Measurements from ENCODE around the gene RPS6KA5. TPM values are rescaled to one million over a fixed set of nuclear protein-coding genes. Genes with fewer than 3 reads are reported as not detected.
"Not testable (repeated sequence)": the region's sequence is repeated elsewhere in the genome, so short reads cannot be mapped to it uniquely, and the experiment has no call there.

The RPS6KA5 gene
- polyA plus RNA-seq, 2 donors: 0.83 to 2.3 TPM

DNA sequence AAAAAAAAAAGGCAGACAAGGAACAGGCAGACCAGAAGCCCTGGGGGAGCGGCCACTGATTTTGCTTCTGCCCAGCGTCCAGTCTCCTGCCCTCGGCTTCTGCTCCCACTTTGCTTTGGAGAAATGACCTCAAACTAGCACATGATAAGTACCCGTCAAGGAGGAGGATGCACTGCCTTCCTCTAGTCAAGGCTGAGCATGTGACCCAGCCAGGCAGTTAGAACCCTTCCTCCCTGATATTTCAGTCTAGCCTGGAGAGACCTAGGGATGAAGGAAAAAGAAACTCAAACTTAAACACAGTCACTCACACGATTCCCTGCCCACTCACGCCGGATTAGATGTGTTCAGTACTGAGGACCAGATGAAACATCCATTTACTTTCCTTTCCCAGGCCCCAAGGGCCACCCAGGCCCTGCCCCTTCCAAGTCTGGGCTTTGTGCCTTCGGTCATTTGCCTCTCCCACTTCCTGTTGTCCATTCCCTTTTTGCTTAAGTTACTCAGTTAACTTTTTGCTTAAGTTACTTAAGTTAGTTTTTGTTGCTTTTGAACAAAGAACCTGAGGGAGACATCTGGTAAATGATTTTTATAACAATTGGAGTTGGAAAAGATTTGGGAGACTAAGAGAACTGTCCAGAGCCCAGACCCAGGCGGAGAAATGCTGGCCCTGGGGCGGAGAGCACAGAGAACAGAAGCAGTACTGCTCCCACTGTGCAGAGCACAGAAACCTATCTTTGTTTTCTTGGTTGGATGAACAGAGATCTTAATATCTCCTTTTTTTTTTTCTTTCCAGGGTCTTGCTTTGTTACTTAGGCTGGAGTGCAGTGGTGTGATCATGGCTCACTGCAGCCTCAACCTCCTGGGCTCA is 221.2 kb downstream of the RPS6KA5 start:
- Histone ChIP-seq H3K27me3 (ENCODE audit: control insufficient read depth in 1 of 2, insufficient read depth in 2 of 2, low read length in 2 of 2) (no peaks in the 10 kb centered on the region), H3K36me3 (ENCODE audit: control insufficient read depth in 2 of 2, insufficient read depth in 2 of 2, low read length in 1 of 2) (no peaks in the 10 kb centered on the region), H3K4me3 (ENCODE audit: low read depth in 1 of 2, low read length in 2 of 2) (no peak overlapping the region), H3K9me3 (ENCODE audit: control insufficient read depth in 2 of 2, insufficient read depth in 1 of 2, low read depth in 1 of 2, low read length in 1 of 2) (no peaks in the 10 kb centered on the region), H3K27ac (ENCODE audit: low read depth in 2 of 2, low read length in 1 of 2) (peak overlapping the region in 1 of 2 donors; percentile 9), H3K4me1 (ENCODE audit: control insufficient read depth in 2 of 2, insufficient read depth in 2 of 2, low read length in 1 of 2) (no peaks in the 10 kb centered on the region)
- 60 to 65% methylated on average over 10 of the region's 10 CpGs for WGBS, 2 donors

GRCh38 chr14:90838531-90838930 is 221.9 kb downstream of the RPS6KA5 start:
- H3K36me3 ChIP-seq (ENCODE audit: control insufficient read depth in 2 of 2, insufficient read depth in 2 of 2, low read length in 1 of 2); H3K4me3 ChIP-seq (ENCODE audit: low read depth in 1 of 2, low read length in 2 of 2); H3K9me3 ChIP-seq (ENCODE audit: control insufficient read depth in 2 of 2, insufficient read depth in 1 of 2, low read depth in 1 of 2, low read length in 1 of 2); H3K27ac ChIP-seq (ENCODE audit: low read depth in 2 of 2, low read length in 1 of 2); H3K27me3 ChIP-seq (ENCODE audit: control insufficient read depth in 1 of 2, insufficient read depth in 2 of 2, low read length in 2 of 2); H3K4me1 ChIP-seq (ENCODE audit: control insufficient read depth in 2 of 2, insufficient read depth in 2 of 2, low read length in 1 of 2): not testable (repeated sequence)
- 92% methylated on average over 8 of the region's 8 CpGs for WGBS, 2 donors

- no peaks in the 10 kb centered on the region for H3K27me3 ChIP-seq (ENCODE audit: control insufficient read depth in 1 of 2, insufficient read depth in 2 of 2, low read length in 2 of 2)
These were observed 223.1 kb downstream of the RPS6KA5 start for GRCh38 chr14:90837355-90837754.

DNA sequence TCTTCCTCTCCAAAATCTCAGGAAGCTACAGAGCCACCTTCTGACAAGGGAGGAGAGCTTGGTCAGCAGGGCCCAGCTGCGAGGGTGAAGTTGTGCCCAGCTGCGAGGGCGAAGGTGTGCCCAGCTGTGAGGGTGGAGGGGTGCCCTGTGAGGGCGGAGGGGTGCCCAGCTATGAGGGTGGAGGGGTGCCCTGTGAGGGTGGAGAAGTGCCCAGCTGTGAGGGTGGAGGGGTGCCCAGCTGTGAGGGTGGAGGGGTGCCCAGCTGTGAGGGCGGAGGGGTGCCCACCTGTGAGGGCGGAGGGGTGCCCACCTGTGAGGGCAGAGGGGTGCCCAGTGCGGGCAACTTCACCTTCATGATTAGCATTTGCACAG is 223.8 kb downstream of the RPS6KA5 start:
- 82 to 84% methylated on average over 4 to 7 of the region's 7 CpGs for WGBS, 2 donors
- H3K27me3 ChIP-seq (ENCODE audit: control insufficient read depth in 1 of 2, insufficient read depth in 2 of 2, low read length in 2 of 2): no peaks in the 10 kb centered on the region
- H3K4me1 ChIP-seq (ENCODE audit: control insufficient read depth in 2 of 2, insufficient read depth in 2 of 2, low read length in 1 of 2): no peaks in the 10 kb centered on the region

More at GRCh38 chr14:90837355-90837754, 223.1 kb downstream of the RPS6KA5 start:
- H3K9me3 ChIP-seq (ENCODE audit: control insufficient read depth in 2 of 2, insufficient read depth in 1 of 2, low read depth in 1 of 2, low read length in 1 of 2): no peaks in the 10 kb centered on the region
- H3K27ac ChIP-seq (ENCODE audit: low read depth in 2 of 2, low read length in 1 of 2): no peak overlapping the region
- H3K36me3 ChIP-seq (ENCODE audit: control insufficient read depth in 2 of 2, insufficient read depth in 2 of 2, low read length in 1 of 2): no peaks in the 10 kb centered on the region
- no peak overlapping the region for H3K4me3 ChIP-seq (ENCODE audit: low read depth in 1 of 2, low read length in 2 of 2)
- H3K4me1 ChIP-seq (ENCODE audit: control insufficient read depth in 2 of 2, insufficient read depth in 2 of 2, low read length in 1 of 2): no peaks in the 10 kb centered on the region
- 93 to 94% methylated on average over 9 of the region's 9 CpGs for WGBS, 2 donors

GRCh38 chr14:90831821-90832220 is 228.6 kb downstream of the RPS6KA5 start:
- H3K9me3 ChIP-seq (ENCODE audit: control insufficient read depth in 2 of 2, insufficient read depth in 1 of 2, low read depth in 1 of 2, low read length in 1 of 2): no peaks in the 10 kb centered on the region
- WGBS, 2 donors: 94% methylated on average over 10 of the region's 10 CpGs
- H3K4me3 ChIP-seq (ENCODE audit: low read depth in 1 of 2, low read length in 2 of 2): no peak overlapping the region
- no peak overlapping the region for H3K27ac ChIP-seq (ENCODE audit: low read depth in 2 of 2, low read length in 1 of 2)
- peaks cover 0 to 6% of the 10 kb centered on the region in 2 donors for H3K4me1 ChIP-seq (ENCODE audit: control insufficient read depth in 2 of 2, insufficient read depth in 2 of 2, low read length in 1 of 2)
- no peaks in the 10 kb centered on the region for H3K27me3 ChIP-seq (ENCODE audit: control insufficient read depth in 1 of 2, insufficient read depth in 2 of 2, low read length in 2 of 2)
- H3K36me3 ChIP-seq (ENCODE audit: control insufficient read depth in 2 of 2, insufficient read depth in 2 of 2, low read length in 1 of 2): no peaks in the 10 kb centered on the region

More for the DNA sequence above, 223.8 kb downstream of the RPS6KA5 start:
- no peaks in the 10 kb centered on the region for H3K36me3 ChIP-seq (ENCODE audit: control insufficient read depth in 2 of 2, insufficient read depth in 2 of 2, low read length in 1 of 2)
- no peak overlapping the region for H3K4me3 ChIP-seq (ENCODE audit: low read depth in 1 of 2, low read length in 2 of 2)
- H3K27ac ChIP-seq (ENCODE audit: low read depth in 2 of 2, low read length in 1 of 2): no peak overlapping the region
- no peaks in the 10 kb centered on the region for H3K9me3 ChIP-seq (ENCODE audit: control insufficient read depth in 2 of 2, insufficient read depth in 1 of 2, low read depth in 1 of 2, low read length in 1 of 2)

DNA sequence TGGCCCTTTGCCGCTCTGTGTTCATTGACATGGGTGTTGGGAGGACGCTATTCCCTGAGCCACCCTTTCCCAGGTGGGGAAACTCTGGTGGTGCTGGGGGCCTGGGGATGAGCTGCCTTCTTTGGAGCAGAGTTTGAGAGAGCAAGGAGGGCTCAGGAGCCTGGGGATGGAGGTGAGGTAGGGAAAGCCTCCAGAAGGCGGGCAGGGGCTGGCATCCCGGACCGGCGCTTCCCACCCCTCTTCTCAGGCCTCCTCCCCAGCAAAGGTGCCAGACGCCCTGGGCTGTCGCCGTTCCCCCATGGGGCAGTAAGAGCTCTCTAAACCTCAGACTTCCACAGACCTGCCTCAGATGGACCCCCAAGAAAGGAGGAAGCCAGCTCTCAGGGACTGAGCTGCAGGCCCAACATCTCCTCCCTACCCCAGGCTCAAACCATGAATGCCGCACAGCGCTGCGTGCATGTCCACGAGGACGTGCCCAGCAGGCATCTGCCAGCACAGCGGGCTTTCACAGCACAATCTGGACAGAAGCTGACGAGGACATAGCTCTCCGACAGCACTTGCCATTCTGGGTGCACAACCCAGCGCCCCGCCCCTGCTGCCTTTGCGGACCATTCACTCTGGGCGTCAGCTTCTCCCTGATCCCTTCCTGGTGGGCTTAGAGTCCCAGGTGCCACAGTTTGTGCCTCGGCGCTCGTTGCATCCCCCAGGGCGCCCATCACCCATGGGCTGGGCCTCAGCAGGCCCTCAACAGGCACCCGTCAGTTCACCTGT is 229.3 kb downstream of the RPS6KA5 start:
- peaks cover 0 to 6% of the 10 kb centered on the region in 2 donors for H3K4me1 ChIP-seq (ENCODE audit: control insufficient read depth in 2 of 2, insufficient read depth in 2 of 2, low read length in 1 of 2)
- H3K27ac ChIP-seq (ENCODE audit: low read depth in 2 of 2, low read length in 1 of 2): no peak overlapping the region
- H3K27me3 ChIP-seq (ENCODE audit: control insufficient read depth in 1 of 2, insufficient read depth in 2 of 2, low read length in 2 of 2): no peaks in the 10 kb centered on the region
- 92 to 93% methylated on average over 26 of the region's 26 CpGs for WGBS, 2 donors
- H3K36me3 ChIP-seq (ENCODE audit: control insufficient read depth in 2 of 2, insufficient read depth in 2 of 2, low read length in 1 of 2): no peaks in the 10 kb centered on the region
- no peaks in the 10 kb centered on the region for H3K9me3 ChIP-seq (ENCODE audit: control insufficient read depth in 2 of 2, insufficient read depth in 1 of 2, low read depth in 1 of 2, low read length in 1 of 2)
- no peak overlapping the region for H3K4me3 ChIP-seq (ENCODE audit: low read depth in 1 of 2, low read length in 2 of 2)

GRCh38 chr14:90829677-90830076 is 230.8 kb downstream of the RPS6KA5 start:
- no peak overlapping the region for H3K27ac ChIP-seq (ENCODE audit: low read depth in 2 of 2, low read length in 1 of 2)
- no peak overlapping the region for H3K4me3 ChIP-seq (ENCODE audit: low read depth in 1 of 2, low read length in 2 of 2)
- 94 to 97% methylated on average over 4 of the region's 4 CpGs for WGBS, 2 donors
- no peaks in the 10 kb centered on the region for H3K36me3 ChIP-seq (ENCODE audit: control insufficient read depth in 2 of 2, insufficient read depth in 2 of 2, low read length in 1 of 2)
- H3K27me3 ChIP-seq (ENCODE audit: control insufficient read depth in 1 of 2, insufficient read depth in 2 of 2, low read length in 2 of 2): no peaks in the 10 kb centered on the region
- no peaks in the 10 kb centered on the region for H3K9me3 ChIP-seq (ENCODE audit: control insufficient read depth in 2 of 2, insufficient read depth in 1 of 2, low read depth in 1 of 2, low read length in 1 of 2)
- H3K4me1 ChIP-seq (ENCODE audit: control insufficient read depth in 2 of 2, insufficient read depth in 2 of 2, low read length in 1 of 2): peaks cover 0 to 6% of the 10 kb centered on the region in 2 donors

- Histone ChIP-seq H3K9me3 (ENCODE audit: control insufficient read depth in 2 of 2, insufficient read depth in 1 of 2, low read depth in 1 of 2, low read length in 1 of 2) (peaks cover 0 to 2% of the 10 kb centered on the region in 2 donors), H3K27ac (ENCODE audit: low read depth in 2 of 2, low read length in 1 of 2) (peak overlapping the region; percentile 22 to 79), H3K4me3 (ENCODE audit: low read depth in 1 of 2, low read length in 2 of 2) (peak overlapping the region in 1 of 2 donors; percentile 40), H3K36me3 (ENCODE audit: control insufficient read depth in 2 of 2, insufficient read depth in 2 of 2, low read length in 1 of 2) (no peaks in the 10 kb centered on the region), H3K4me1 (ENCODE audit: control insufficient read depth in 2 of 2, insufficient read depth in 2 of 2, low read length in 1 of 2) (peaks cover 0 to 6% of the 10 kb centered on the region in 2 donors), H3K27me3 (ENCODE audit: control insufficient read depth in 1 of 2, insufficient read depth in 2 of 2, low read length in 2 of 2) (no peaks in the 10 kb centered on the region)
- WGBS, 2 donors: 79 to 82% methylated on average over 17 of the region's 17 CpGs
These were observed 231.6 kb downstream of the RPS6KA5 start for GRCh38 chr14:90828642-90829487.
